SU-DHL-6 (cell line): Measurements from ENCODE around the gene POLD4.

Experiments used
- H2AFZ ChIP-seq: fragments of 200-600 bp; sonication (generic); 2 replicates; pipeline ENCODE4 v1.6.1; 2014; ENCODE audit warnings: low read depth, mild to moderate bottlenecking, moderate library complexity, mixed read lengths, antibody characterized with exemption, low read length; ENCODE audit not compliant: severe bottlenecking
- H3F3A ChIP-seq: fragments of 200-600 bp; shearing (Covaris generic); 2 replicates; pipeline ENCODE4 v1.6.0; 2016; ENCODE audit warnings: antibody characterized with exemption, mild to moderate bottlenecking; ENCODE audit not compliant: insufficient read depth
- H3K27ac ChIP-seq: fragments of 200-600 bp; sonication (generic); 2 replicates; pipeline ENCODE4 v1.5.1; 2016; ENCODE audit warnings: low read depth, mild to moderate bottlenecking, low read length, moderate library complexity, mixed read lengths
- H3K27me3 ChIP-seq: fragments of 200-600 bp; sonication (generic), shearing (Covaris generic); 2 replicates; pipeline ENCODE4 v1.6.0; 2014; ENCODE audit warnings: mild to moderate bottlenecking, low read length
- H3K36me3 ChIP-seq: fragments of 200-600 bp; sonication (generic); 2 replicates; pipeline ENCODE4 v1.6.1; 2014; ENCODE audit warnings: mild to moderate bottlenecking, low read length, mixed read lengths
- H3K4me2 ChIP-seq: fragments of 300-600, 200-600 bp; shearing (Covaris generic), sonication (generic); 2 replicates; pipeline ENCODE4 v1.6.0; 2014; ENCODE audit warnings: low read length, low read depth, mild to moderate bottlenecking; ENCODE audit not compliant: poor library complexity, severe bottlenecking
- H3K4me3 ChIP-seq: fragments of 200-600 bp; sonication (generic); 2 replicates; pipeline ENCODE4 v1.5.1; 2014; ENCODE audit warnings: antibody characterized with exemption, low read length, mild to moderate bottlenecking, mixed read lengths; ENCODE audit not compliant: insufficient read depth, poor library complexity, severe bottlenecking
- H3K79me2 ChIP-seq: fragments of 200-600 bp; sonication (generic); 2 replicates; pipeline ENCODE4 v1.6.1; 2014; ENCODE audit warnings: mild to moderate bottlenecking, low read length, moderate library complexity; ENCODE audit not compliant: insufficient read depth
- H3K9ac ChIP-seq: fragments of 200-600 bp; sonication (generic); 2 replicates; pipeline ENCODE4 v1.7.0; 2014; ENCODE audit warnings: mild to moderate bottlenecking, low read length
- H3K9me2 ChIP-seq: fragments of 200-600 bp; sonication (generic); replicated peaks from 2 replicates; pipeline ENCODE4 v1.6.1; 2014; ENCODE audit warnings: low read length; ENCODE audit not compliant: insufficient read depth
- H3K9me3 ChIP-seq: fragments of 200-600 bp; sonication (generic); 2 replicates; pipeline ENCODE4 v1.6.1; 2014; ENCODE audit warnings: low read length, mixed read lengths; ENCODE audit not compliant: insufficient read depth
- H4K20me1 ChIP-seq: fragments of 200-600 bp; sonication (generic); 2 replicates; pipeline ENCODE4 v1.6.1; 2014; ENCODE audit warnings: low read depth, mild to moderate bottlenecking, antibody characterized with exemption, low read length, moderate library complexity, mixed read lengths
- CTCF ChIP-seq: fragments of 200-600 bp; sonication (generic); IDR thresholded peaks from one replicate; pipeline ENCODE4 v1.5.1; 2017; ENCODE audit warnings: antibody characterized with exemption, mild to moderate bottlenecking, low read length, moderate library complexity; ENCODE audit not compliant: insufficient read depth, poor library complexity, severe bottlenecking
- EZH2phosphoT487 ChIP-seq: fragments of 200-600 bp; sonication (generic), shearing (Covaris generic); conservative IDR thresholded peaks from 2 replicates; pipeline ENCODE4 v1.6.1; 2018; ENCODE audit warnings: mild to moderate bottlenecking, antibody characterized with exemption, low read length, moderate library complexity, mixed read lengths

The POLD4 gene

GRCh38 chr11:67371911-67372320 is 18.6 kb upstream of the POLD4 start:
- TF ChIP-seq EZH2phosphoT487 (no peak), CTCF (no peak)
- Histone ChIP-seq H4K20me1 (no peaks in the 10 kb centered on the region), H3K9me3 (no peaks in the 10 kb centered on the region), H2AFZ (no peak overlapping the region), H3K9me2 (no peaks in the 10 kb centered on the region), H3K79me2 (no peaks in the 10 kb centered on the region), H3K27me3 (no peaks in the 10 kb centered on the region), H3K4me3 (no peak overlapping the region), H3F3A (no peaks in the 10 kb centered on the region), H3K9ac (no peak overlapping the region), H3K36me3 (no peaks in the 10 kb centered on the region), H3K27ac (no peak overlapping the region), H3K4me2 (no peak overlapping the region)

GRCh38 chr11:67371189-67371910 is 18.0 kb upstream of the POLD4 start:
- Histone ChIP-seq H3K9ac (no peak overlapping the region), H3K27me3 (no peaks in the 10 kb centered on the region), H3K36me3 (no peaks in the 10 kb centered on the region), H4K20me1 (no peaks in the 10 kb centered on the region), H3K4me2 (no peak overlapping the region), H3K9me3 (no peaks in the 10 kb centered on the region), H3K9me2 (no peaks in the 10 kb centered on the region), H3K4me3 (no peak overlapping the region), H2AFZ (no peak overlapping the region), H3F3A (no peaks in the 10 kb centered on the region), H3K79me2 (no peaks in the 10 kb centered on the region), H3K27ac (no peak overlapping the region)
- peak; percentile 31 for TF ChIP-seq CTCF
- no peak for TF ChIP-seq EZH2phosphoT487

GRCh38 chr11:67370351-67371076 is 17.2 kb upstream of the POLD4 start:
- no peaks in the 10 kb centered on the region for H4K20me1 ChIP-seq
- no peaks in the 10 kb centered on the region for H3F3A ChIP-seq
- H3K4me2 ChIP-seq = no peak overlapping the region
- TF ChIP-seq CTCF (no peak), EZH2phosphoT487 (no peak)
- no peak overlapping the region for H3K9ac ChIP-seq
- H3K9me3 ChIP-seq = no peaks in the 10 kb centered on the region
- H3K27ac ChIP-seq = no peak overlapping the region
- H3K9me2 ChIP-seq = no peaks in the 10 kb centered on the region
- no peak overlapping the region for H2AFZ ChIP-seq
- H3K4me3 ChIP-seq = no peak overlapping the region
- no peaks in the 10 kb centered on the region for H3K36me3 ChIP-seq
- no peaks in the 10 kb centered on the region for H3K79me2 ChIP-seq
- H3K27me3 ChIP-seq = no peaks in the 10 kb centered on the region
